ENCODE measurements around the gene MGLL.
"Not testable (repeated sequence)": the region's sequence is repeated elsewhere in the genome, so short reads cannot be mapped to it uniquely, and the experiment has no call there.

MGLL gene

DNA sequence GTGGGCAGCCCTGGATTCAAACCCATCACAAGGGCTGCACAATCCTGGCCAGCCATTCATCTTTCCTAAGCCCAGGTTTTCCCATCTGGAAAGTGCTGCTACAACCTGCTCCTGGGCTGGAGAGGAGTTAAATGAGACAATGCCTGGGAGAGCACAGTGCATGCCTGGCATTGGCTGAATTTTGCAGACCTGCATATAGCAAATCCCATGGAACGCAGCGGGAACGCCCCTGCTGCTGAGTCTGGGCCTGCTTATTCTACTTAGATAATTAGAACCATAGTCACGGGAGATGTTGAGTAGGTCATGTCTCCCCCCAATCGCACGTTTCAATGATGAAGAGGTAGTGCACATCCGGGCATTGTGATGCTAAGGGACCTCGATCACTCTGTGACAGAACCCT lies 102.9 kb downstream of the MGLL start:
- DNase-seq = no peak

DNA sequence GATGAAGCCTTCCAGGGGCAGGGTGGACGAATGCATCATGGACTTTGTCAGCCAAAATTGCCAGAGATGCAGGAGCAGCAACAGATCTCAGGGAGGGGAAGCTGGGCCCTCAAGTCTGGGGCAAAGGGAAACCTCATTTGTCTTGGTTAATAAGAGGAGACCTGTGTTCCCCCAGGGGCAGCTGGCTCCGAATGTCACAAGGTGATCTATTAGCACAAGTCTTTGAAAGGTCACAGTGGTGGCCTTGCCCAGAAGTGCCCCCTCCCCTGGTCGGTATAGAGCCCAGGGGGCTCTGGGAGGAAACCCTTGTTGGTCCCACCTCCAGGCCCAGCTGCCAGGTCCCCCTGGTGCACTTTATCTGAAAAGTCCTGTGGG lies 103.4 kb downstream of the MGLL start:
- no peak for DNase-seq

DNA sequence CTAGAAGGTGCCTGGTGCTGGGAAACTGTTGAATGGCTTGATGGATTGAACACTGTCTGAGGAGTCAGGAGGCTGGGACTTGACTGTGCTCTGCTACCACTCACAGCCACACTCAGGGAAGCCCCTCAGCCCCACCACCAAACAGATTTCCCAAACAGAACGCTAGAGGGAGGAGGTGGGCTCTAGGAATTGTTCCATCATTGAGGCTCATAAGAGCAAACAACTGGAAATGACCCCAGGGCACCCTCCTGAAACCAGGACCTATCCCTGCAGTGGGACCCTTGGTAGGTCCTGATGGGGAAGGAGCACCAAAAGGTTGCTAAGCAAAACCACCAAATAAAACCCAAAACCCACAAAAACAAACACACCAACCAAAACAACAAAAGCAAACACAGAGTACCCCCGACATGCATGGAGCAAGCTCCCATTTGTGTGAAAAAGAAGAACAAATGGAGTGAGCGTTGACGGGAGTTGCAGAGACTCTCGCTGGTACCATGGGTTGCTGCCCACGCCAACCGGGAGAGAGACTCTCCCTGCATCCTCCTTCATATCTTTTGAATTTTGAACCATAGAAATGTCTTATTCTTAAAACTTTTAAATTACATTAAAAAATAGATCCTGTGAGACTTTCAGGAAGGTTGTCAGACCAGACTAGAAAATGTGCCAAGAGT lies 103.9 kb downstream of the MGLL start:
- DNase-seq = no peak

DNA sequence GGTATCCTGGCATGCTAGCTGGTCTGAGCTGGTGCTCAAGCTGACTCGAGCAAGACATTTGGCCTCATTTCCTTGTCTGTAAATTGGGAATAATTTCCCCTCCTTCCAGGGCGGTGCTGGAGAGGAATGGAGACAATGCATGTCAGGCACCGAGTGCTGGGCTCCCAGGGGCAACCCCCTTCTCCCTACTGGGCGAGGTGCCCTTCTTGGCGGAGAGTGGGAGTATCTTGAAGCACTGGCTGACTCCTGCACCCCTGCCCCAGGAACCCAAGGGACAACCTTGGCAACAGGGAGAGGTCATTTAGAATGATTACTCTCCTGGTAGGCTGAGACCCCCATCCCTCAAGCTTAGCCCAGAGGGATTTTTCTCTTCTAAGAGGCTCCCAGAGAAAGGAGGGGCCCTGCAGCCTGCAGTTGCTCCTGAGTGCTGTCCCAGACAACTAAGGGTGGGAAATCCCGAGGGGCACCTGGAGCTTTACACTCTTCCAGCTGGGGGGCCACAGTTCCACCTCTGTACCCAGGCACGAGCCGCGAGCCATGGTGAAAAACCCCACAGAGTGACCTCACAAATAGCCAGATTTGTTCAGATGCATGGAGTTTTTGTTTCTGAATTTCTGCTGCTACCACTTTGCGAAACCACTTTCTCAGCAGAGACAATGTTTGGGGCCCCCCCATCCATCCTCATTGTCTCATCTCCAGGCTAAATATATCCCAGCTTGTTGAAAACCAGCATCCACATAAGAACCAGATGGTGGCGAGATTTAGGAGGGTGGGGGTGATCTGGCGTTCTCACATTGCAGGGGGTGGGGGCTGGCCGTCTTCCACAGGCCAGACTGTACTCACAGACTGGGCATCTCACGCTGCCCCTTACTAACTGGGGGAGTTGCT lies 104.7 kb downstream of the MGLL start:
- peak; percentile 81 for DNase-seq

DNA sequence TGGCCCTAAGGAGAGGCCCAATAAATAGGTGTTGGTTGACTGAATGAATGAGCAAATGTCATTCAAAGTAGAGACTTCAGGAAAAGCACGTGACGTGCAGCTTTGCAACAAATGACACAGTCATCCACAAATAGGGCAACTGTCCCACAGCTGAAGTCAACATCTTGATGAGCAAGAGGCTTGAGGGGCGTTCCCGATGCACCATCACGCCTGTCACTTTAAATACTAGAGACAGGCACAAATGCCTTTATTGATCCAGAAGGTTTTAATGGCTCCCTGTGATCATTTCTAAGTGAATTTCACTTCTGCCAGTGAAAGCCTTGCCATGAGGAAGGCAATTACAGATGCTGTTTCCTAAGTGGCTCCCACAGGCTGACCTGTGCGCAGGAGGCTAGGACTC lies 105.9 kb downstream of the MGLL start:
- no peak for DNase-seq

DNA sequence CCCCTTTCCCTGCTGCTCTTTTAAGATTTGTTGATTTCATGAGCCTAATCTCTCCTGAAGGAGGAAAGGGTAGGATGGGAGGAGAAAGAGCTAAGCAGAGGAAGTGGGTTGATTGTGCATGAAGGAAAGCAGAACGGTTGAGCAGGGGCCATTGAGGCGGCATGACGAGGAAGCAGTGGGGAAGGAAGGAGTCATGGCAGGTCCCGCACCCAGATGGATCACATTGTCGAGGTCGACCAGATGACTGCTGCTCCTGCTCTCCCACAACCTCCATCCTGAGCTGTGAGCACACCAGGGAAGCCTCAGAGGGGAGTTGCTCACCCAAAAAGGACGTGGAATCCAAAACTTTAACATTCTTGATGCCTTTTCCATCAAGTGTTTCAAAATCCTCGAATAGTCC lies 106.8 kb downstream of the MGLL start:
- no peak for DNase-seq

DNA sequence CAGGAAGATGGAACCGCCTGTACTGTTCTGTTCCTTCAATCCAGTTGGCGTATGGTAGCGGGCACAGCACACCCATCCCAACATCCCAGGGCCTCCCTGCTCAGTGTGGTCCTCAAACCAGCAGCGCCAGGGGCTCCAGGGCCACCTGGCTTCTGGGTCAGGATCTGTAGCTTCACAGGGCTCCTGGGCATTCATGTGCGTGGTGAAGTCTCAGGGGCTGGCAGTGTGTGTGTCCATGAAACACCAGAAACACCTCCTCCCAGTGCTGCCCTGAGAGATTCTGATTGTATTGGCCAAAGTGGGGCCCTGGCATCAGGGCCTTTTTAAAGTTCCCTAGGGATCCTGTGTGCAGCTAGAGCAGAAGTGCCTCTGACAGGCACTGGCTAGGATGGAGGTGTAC lies 107.4 kb downstream of the MGLL start:
- DNase-seq = no peak

DNA sequence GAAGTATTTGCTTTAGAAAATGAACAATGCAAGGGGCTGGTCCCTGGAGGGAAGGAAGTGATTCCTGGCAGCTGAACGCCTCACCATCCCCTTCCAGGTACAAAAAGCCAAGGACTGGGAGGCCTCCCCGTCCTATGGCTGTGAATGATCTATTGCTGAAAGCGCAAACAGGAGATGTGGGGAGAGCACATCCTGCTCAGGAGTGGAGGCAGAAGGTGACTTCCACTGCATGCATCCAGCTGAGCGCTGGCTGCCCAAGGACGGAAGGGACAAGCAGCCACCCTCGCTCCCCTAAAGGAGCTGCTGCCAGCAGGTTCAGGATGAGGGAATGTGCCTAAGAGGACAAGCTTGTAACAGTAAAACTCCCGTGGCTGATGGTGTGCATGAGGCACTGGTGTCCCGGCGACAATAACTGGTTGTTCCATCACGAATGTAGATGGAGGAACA lies 108.2 kb downstream of the MGLL start:
- DNase-seq = no peak

DNA sequence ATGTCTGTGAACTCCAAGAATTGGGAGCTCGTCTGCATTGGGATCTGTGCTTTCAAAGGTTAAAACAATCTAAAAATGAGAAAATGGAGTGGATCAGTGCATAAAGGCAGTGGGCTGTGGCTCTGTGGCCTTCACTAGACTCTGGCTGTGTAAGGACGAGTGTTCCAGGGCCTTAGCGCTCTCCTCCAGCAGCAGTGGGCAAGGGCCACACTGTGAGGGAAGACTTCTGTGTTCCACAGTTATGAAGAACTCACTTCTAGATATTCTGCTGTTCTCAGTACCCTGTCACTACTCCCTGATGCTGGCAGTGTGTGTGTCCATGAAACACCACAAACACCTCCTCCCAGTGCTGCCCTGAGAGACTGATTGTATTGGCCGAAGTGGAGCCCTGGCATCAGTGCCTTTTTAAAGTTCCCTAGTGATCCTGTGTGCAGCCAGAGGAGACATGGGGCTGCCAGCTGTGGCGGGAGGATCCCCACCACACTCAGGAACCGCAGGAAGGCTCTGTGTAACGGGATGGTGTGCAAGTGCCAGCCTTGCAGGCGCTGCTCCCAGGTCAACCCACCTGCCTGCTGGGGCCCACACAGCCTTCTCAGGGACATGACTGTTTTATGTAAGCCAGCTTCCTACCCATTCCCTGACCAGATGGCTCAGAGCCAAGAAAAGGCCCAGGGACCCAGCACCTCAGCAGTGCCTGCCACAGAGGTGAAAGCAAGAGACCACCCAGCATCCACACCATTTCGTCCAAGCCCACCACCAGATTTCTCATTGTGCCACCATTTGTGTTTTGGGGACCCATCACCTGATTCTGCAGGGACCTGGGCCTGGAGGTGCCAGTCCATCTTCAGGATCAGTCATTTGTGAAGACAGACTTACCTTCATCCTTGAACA lies 109.2 kb downstream of the MGLL start:
- no peak for DNase-seq

DNA sequence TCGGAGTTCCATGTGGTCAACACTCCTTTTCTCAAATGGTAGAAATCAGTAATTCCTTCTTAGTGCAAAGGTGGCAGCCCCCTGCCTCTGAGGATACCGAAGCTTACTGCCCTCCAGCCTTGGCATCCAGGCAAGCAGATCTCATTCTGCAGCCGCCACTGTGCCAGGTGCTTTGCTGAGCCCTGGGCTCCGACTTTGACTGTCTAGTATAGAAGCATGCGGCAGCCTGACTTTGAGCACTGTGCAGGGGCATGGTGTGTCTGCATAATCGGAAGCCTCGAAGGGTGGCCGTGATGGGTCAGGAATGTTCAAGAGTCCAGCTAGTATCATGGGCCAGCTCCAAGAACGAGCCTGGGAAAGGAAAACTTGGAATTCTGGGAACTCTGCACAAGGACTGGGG lies 109.9 kb downstream of the MGLL start:
- no peak for DNase-seq

DNA sequence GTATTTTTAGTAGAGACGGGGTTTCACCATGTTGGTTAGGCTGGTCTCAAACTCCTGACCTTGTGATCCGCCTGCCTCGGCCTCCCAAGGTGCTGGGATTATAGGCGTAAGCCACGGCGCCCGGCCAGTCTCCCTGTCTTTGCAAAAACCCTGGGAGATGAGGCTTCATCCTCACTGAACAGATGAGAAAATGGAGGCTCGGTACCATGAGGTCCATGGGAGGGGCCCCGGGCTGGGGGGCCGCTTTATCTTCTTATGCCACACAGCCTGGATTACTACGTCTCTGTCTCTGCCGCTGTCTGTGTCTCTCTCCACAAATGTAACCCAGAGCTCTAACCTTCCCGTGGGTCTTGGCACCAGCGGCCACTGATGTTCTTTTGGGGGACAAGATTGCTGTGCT lies 110.4 kb downstream of the MGLL start:
- no peak for DNase-seq

DNA sequence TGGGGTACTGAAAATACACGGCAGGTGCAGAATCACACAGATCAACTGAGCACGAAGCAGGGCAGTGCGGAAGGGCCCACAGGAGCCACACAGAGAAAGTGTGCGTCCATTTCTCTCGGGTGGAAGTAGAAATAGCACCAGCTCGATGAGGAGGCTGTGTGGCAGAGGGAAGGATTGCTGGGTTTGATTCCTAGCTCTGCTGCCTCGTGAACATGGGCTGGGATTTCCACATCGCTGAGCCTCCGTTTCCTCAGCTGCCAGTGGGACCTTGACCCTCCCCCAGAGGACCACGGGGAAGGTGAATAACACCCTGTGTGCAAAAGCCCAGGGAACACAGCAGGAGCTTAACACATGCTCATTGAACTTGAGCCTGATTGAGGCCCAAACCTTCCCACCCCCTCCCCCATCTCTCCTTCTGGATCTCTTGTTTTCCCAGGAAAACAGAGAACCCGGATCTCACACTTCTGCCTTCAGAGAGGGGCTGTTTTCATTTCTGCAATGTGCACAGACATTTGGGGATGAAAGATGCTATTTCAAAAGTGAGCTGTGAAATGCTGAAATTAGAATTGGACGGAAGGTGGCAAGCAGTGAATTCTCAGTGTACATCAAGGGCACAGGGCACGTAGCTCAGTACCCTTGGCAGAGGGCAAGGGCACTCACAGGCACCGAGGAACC lies 111.2 kb downstream of the MGLL start:
- no peak for DNase-seq

DNA sequence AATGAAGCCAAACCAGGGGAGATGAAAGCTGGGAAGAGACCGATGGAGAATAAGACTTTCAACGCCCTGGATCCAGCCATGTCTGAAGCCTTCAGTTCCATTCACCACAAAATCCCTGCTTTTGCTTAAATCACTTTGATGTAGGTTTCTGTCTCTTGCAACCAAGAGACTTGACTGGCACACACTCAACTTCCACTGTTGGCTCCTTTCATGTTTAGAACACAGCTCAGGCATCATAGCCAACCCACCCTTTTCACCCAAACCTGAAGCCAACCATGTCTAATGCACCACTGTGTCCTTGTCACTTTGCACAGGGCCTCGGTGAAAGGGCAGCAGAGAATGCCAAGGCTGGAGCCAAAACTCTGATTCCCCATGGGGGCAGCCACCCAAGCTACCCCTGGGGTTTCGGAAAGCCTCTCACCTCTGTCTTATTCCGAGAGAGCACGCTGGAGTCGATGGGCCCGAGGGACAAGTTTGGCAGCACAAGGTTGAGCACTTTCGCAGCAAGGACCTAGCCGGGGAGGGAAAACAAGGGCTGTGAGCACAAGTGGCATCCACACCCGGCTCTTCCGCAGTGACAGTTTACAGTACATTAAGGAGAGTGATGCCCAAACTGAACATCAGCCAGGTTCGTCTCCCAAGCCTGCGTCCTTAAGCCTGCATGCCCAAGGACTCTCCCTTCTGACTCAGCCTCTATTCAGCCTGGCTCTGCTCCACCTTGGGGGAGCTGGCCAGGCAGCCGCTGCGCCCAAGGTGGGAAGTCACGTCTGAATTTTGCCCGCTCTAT lies 112.0 kb downstream of the MGLL start:
- DNase-seq = no peak

DNA sequence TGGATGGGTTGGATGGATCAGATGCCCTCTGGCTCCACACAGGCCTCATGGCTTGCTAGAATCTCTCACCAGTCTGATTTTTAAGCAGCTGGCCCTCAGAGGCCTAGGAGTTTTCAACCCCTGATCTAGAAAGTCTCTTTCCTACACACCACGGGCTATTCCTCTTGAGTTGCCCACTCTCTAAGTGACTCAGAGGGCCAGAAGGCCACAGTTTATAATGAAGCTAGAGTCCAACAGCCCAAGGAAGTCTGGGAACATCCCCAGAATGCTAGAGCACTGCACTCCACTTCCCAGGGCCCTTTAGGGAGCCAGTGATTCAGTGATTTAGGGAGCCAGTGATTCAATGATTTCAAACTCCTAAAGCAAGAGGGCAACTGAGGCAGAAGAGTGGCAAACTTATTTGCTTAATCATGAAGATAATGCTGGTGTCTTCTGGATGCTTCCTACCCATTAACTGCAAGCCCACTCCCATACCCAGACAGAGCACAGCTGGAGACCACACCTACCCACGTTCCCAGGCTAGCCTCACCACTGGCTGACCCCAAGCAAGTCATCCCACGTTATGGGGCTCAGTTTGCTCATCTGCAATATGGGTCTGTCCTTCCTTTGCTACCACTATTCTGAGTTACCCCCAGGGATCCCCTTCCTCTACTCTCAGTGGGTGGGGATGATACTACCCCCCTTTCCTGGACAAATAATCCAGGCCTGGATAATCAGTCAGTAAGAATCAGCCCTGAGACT lies 112.8 kb downstream of the MGLL start:
- DNase-seq = no peak

DNA sequence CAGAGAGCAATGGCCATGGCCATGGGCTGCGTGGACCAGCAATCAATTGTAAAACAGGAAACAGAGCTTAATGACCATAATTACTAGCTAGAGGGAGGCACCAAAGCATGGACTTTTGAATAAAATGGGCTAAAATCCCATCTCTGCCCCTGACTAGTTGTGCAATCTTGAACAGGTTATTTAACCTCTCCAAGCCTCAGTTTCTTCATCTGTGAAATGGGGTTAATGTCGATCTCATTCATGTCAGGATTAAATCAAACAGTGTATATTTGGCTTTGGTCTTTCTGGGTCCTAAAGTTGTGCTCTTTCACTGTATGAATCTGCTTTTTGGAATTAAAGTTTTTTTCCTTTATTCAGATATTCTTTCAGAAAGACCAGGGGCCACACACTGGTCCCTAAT lies 113.5 kb downstream of the MGLL start:
- no peak for DNase-seq

DNA sequence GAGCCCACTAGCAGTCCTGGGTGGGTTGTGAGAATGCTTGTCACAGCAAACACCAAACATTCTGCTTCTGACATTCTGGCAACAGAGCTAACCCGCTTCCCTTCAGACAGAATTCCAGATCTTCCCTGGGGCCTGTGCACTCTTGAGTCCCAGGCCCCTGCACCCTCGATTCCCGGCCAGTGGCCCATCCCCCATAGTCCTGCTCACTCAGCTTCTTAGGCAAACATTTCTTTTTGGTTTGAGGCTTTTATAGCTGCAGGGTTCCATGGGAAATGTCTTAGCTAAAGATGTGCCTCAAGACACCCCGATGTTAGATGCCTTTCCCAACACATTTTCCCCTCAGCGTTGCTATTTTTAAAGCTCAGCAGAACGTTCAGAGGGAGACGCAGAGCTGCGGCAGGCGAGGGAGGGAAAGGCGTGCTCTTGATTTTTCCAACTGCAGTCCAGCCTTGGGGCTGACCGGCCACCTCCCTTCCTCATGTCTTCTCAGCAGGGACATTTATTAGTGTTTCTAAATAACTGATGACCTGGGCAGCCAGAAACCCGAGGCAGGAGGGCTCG lies 114.4 kb downstream of the MGLL start:
- DNase-seq = no peak

DNA sequence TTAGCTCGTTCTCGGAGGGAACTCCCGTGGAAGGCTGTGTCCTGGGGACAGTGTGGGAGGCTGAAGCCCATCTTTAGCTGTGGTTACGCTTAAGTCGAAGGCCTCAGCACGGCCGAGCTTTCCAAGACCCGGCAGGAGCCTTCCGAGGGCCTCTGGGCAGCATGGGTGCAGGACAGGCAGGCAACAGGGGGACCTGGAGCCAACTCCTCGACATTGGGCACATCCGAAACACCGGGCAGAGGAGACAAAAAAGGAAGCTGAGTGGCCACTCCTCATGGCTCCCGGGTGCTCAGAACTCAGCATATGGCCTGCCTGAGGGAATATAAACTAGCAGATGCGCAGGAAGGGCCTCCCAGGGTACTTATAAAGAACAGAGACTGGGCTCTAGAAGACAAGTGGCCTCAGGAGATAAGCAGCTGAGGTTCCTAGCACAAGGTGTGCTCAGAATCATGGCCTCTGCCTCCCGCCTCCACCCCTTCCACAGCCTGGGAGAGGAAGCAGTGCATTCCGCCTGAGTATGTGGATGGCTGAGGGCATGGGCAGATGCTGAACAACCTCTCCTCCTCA lies 115.4 kb downstream of the MGLL start:
- DNase-seq = no peak

DNA sequence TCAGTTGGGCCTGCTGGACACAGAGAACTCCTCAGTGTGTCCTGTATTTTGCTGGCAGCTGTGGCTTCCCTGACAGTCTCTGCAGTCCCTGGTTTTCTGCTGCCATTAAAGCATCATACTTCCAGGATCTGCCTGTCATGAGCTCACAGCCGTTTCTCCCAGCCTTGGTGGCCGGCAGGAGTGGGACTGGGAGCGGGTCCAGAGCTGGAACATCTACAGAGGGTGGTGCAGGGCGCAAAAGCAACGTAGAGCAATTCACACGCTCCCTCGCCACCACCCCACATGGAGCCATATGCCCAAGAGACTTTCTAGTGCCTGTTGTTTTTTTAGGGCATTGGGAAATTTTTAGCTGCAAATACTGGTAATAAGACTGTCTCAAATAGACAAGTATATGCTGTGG lies 116.0 kb downstream of the MGLL start:
- DNase-seq = no peak

DNA sequence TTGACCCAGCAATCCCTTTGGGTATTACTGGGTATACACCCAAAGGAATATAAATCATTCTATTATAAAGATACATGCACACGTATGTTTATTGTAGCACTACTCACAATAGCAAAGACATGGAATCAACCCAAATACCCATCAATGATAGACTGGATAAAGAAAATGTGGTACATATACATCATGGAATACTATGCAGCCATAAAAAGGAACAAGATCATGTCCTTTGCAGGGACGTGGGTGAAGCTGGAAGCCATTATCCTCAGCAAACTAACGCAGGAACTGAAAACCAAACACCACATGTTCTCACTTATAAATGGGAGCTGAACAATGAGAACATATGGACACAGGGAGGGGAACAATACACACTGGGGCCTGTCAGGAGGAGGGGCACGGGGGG lies 117.5 kb downstream of the MGLL start:
- not testable (repeated sequence) for DNase-seq

DNA sequence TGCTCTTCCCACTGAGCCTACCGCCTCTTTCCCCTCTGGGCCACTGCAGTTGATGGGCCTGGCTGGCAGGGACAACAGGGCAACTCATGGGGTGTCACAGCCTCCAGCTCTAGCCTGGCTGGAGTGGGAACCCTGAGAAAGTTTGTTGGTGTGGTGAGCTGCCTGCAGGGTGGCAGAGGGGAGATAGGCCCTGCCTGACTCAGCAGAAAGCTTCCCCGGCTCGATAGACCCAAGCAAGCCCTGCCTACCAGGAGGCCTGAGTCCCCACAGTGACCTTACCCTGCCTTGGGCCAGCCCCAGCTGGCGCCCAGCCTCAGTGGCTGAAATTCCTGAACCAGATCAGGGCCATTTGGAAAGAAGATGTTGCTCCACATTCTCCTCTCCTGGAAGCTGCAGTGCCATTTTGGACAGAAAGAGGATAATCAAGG lies 120.2 kb downstream of the MGLL start:
- DNase-seq = no peak

Data from fibroblast of skin of abdomen (primary cell).